Spleen (tissue), 7 donors: Measurements from ENCODE around the gene LRRN2.

Source experiments
- CTCF ChIP-seq, 11 experiments: fragments of 200-600 bp in 7 of 11; fragments of 450-650 bp in 4 of 11; sonication (generic) in 4 of 11; IDR thresholded peaks in 8 of 11; conservative IDR thresholded peaks in 3 of 11; 1 replicate in 7 of 11; 2 replicates in 4 of 11; pipeline versions ENCODE4 v1.4.0 to v1.8.0; 2016 to 2021; ENCODE audit warnings: antibody characterized with exemption in 11 of 11, inconsistent platforms in 4 of 11, mild to moderate bottlenecking in 1 of 11
- POLR2A ChIP-seq, 3 donors: fragments of 450-650 bp; IDR thresholded peaks; one replicate each; pipeline ENCODE4 v1.5.1; 2017; ENCODE audit warnings: antibody characterized with exemption in 3 of 3, mild to moderate bottlenecking in 1 of 3
- POLR2AphosphoS5 ChIP-seq, 3 donors: sonication (generic); formaldehyde crosslinking; IDR thresholded peaks; one replicate each; pipeline ENCODE4 v1.5.1; 2017; ENCODE audit warnings: antibody characterized with exemption in 3 of 3
- donor health status: DM: no; HTN: no; CAD: no; lungs with moderate emphysema.
- donor health status: DM: no; HTN: no; CAD: no.
- donor health status: DM: no; HTN: no; CAD: no.

GRCh38 chr1:204583909-204584632, 101.5 kb downstream of the LRRN2 start:
- TF ChIP-seq CTCF (IDR thresholded peaks at IDR 0.05 in 8 of 11, conservative IDR thresholded peaks at IDR 0.05 in 3 of 11) (no peak), POLR2A (IDR thresholded peaks at IDR 0.05) (no peak), POLR2AphosphoS5 (IDR thresholded peaks at IDR 0.05) (no peak)
